Parathyroid adenoma (tissue), 2 donors: Measurements from ENCODE around the gene EXOC6.
A peak's percentile ranks its signal among the peaks of the same experiment; 100 is the strongest.

ENCODE experiments used
- H2AFZ ChIP-seq: fragments of 300-600 bp; sonication (generic); one replicate; pipeline ENCODE4 v1.7.0; 2017; ENCODE audit warnings: antibody characterized with exemption, mild to moderate bottlenecking
- H3K27ac ChIP-seq: fragments of 300-600 bp; sonication (generic); one replicate; pipeline ENCODE4 v1.7.0; 2017
- H3K27me3 ChIP-seq: fragments of 300-600 bp; sonication (generic); one replicate; pipeline ENCODE4 v1.7.0; 2017; ENCODE audit warnings: low read length; ENCODE audit not compliant: control insufficient read depth, insufficient read depth
- H3K36me3 ChIP-seq: fragments of 300-600 bp; sonication (generic); one replicate; pipeline ENCODE4 v1.7.0; 2017; ENCODE audit warnings: low read length; ENCODE audit not compliant: control insufficient read depth, insufficient read depth
- H3K4me1 ChIP-seq: fragments of 300-600 bp; sonication (generic); one replicate; pipeline ENCODE4 v1.7.0; 2017; ENCODE audit warnings: control low read depth
- H3K4me2 ChIP-seq: fragments of 300-600 bp; sonication (generic); one replicate; pipeline ENCODE4 v1.7.0; 2017; ENCODE audit warnings: low read length
- H3K4me3 ChIP-seq: fragments of 300-600 bp; sonication (generic); one replicate; pipeline ENCODE4 v1.7.0; 2017; ENCODE audit warnings: low read depth, low read length
- H3K79me2 ChIP-seq: fragments of 300-600 bp; sonication (generic); one replicate; pipeline ENCODE4 v1.7.0; 2017; ENCODE audit warnings: control low read depth
- H3K9ac ChIP-seq: fragments of 300-600 bp; sonication (generic); one replicate; pipeline ENCODE4 v1.7.0; 2017; ENCODE audit warnings: mild to moderate bottlenecking
- H3K9me3 ChIP-seq: fragments of 300-600 bp; sonication (generic); one replicate; pipeline ENCODE4 v1.7.0; 2017; ENCODE audit warnings: low read length; ENCODE audit not compliant: control insufficient read depth
- TF ChIP-seq, protein P1 (sequence below): fragments of 300-600 bp; sonication (generic); IDR thresholded peaks from one replicate; pipeline ENCODE4 v1.7.0; 2017; ENCODE audit warnings: antibody characterized with exemption, mild to moderate bottlenecking
- donor health status: primary hyperparathyroidism.

EXOC6 gene

DNA sequence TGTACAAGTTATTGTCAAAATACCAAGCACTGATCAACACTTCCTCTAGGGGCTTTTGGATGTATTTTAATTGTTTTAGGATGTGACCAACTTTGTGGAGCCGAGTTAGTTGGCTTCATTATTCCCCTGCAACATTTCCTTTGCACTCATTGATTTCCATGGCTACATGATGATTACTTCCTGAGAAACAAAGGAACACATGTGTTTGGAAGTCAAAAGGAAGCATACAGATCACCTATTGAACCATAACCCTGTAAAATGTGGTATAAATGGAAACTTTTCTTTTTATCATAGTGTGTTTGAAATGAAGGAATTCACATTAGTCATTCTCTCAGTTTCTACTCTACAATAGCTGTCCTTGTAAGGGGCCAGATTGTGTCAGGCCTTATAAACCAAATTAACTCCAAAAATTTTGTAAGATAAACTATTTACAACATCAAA lies 32.2 kb upstream of the EXOC6 start:
- H3K27me3 ChIP-seq = no peaks in the 10 kb centered on the region
- no peaks in the 10 kb centered on the region for H3K9me3 ChIP-seq
- no peak overlapping the region for H3K9ac ChIP-seq
- no peaks in the 10 kb centered on the region for H3K36me3 ChIP-seq
- no peak overlapping the region for H3K4me2 ChIP-seq
- TF ChIP-seq, protein P1, sequence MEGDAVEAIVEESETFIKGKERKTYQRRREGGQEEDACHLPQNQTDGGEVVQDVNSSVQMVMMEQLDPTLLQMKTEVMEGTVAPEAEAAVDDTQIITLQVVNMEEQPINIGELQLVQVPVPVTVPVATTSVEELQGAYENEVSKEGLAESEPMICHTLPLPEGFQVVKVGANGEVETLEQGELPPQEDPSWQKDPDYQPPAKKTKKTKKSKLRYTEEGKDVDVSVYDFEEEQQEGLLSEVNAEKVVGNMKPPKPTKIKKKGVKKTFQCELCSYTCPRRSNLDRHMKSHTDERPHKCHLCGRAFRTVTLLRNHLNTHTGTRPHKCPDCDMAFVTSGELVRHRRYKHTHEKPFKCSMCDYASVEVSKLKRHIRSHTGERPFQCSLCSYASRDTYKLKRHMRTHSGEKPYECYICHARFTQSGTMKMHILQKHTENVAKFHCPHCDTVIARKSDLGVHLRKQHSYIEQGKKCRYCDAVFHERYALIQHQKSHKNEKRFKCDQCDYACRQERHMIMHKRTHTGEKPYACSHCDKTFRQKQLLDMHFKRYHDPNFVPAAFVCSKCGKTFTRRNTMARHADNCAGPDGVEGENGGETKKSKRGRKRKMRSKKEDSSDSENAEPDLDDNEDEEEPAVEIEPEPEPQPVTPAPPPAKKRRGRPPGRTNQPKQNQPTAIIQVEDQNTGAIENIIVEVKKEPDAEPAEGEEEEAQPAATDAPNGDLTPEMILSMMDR = no peak
- no peaks in the 10 kb centered on the region for H3K79me2 ChIP-seq
- H3K4me3 ChIP-seq = no peak overlapping the region
- no peaks in the 10 kb centered on the region for H3K4me1 ChIP-seq
- no peak overlapping the region for H3K27ac ChIP-seq
- no peak overlapping the region for H2AFZ ChIP-seq

- H3K4me2 ChIP-seq = no peak overlapping the region
- H3K27me3 ChIP-seq = no peaks in the 10 kb centered on the region
- H3K9me3 ChIP-seq = no peaks in the 10 kb centered on the region
- H3K9ac ChIP-seq = no peak overlapping the region
- H2AFZ ChIP-seq = no peak overlapping the region
- no peak overlapping the region for H3K4me3 ChIP-seq
- H3K27ac ChIP-seq = peak overlapping the region; percentile 29
- H3K79me2 ChIP-seq = no peaks in the 10 kb centered on the region
- H3K4me1 ChIP-seq = no peaks in the 10 kb centered on the region
- TF ChIP-seq, protein P1 = no peak
- H3K36me3 ChIP-seq = no peaks in the 10 kb centered on the region
Observed at GRCh38 chr10:92822060-92822634, 26.2 kb upstream of the EXOC6 start.

DNA sequence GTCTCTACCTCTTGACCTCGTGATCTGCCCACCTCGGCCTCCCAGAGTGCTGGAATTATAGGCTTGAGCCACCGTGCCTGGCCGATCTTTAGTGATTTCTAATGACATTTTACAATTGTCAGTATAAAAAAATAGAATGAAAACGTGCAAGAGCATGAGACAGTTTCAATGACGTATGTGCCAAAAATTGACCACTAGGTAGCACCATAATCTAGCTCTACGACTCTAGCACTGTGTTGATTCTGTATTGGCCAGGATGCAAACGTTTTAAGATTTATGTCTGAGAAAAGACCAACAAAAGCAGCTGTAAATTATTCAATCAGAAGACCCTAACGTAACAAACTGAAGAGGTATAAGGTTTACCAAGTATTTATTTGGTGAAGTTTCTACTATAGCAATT lies 25.4 kb upstream of the EXOC6 start:
- Histone ChIP-seq H3K4me2 (no peak overlapping the region), H3K9me3 (no peaks in the 10 kb centered on the region), H3K36me3 (no peaks in the 10 kb centered on the region), H3K27me3 (no peaks in the 10 kb centered on the region), H3K79me2 (no peaks in the 10 kb centered on the region), H3K9ac (no peak overlapping the region), H3K27ac (no peak overlapping the region), H3K4me3 (no peak overlapping the region), H2AFZ (no peak overlapping the region), H3K4me1 (no peaks in the 10 kb centered on the region)
- TF ChIP-seq, protein P1 = peak; percentile 17

DNA sequence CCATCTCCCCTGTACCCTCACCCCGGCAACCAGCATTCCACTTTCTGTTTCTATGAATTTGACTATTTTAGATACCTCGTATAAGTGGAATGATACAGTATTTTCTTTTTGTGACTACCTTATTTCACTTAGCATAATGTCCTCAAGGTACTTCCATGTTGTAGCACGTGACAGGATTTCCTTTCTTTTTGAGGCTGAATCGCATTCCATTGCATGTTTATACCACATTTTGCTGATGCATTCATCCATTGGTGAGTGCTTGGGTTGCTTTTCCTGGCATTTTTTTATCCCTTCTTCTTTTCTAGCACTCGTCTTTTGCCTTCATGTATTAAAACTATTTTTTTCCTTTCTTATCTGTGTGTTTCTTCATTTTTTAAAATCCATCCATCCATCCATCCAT lies 22.3 kb upstream of the EXOC6 start:
- Histone ChIP-seq H3K27ac (no peak overlapping the region), H3K9me3 (no peaks in the 10 kb centered on the region), H3K79me2 (no peaks in the 10 kb centered on the region), H3K4me3 (no peak overlapping the region), H3K4me1 (no peaks in the 10 kb centered on the region), H2AFZ (no peak overlapping the region), H3K4me2 (no peak overlapping the region), H3K9ac (no peak overlapping the region), H3K27me3 (no peaks in the 10 kb centered on the region), H3K36me3 (no peaks in the 10 kb centered on the region)
- TF ChIP-seq, protein P1 = no peak

DNA sequence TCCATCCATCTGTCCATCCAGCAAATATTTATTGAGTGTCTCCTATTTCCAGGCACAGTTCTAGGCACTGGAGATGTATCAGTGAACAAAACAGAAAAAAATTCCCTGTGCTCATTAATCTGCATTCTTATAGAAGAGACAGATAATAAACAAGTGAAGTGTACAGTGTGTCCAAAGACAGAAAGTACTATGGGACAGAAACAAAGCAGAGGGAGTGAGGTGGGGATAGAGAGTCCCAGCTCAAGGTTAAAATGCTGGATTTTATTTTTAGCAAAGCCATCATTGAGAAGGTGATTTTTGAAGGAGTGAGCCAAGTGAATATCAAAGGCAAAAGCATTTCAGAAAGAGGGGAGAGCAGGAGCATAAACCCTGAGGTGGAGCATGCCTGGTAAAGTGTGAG lies 21.8 kb upstream of the EXOC6 start:
- Histone ChIP-seq H3K79me2 (no peaks in the 10 kb centered on the region), H3K36me3 (no peaks in the 10 kb centered on the region), H3K9me3 (no peaks in the 10 kb centered on the region), H3K9ac (no peak overlapping the region), H3K27ac (no peak overlapping the region), H3K4me3 (no peak overlapping the region), H2AFZ (no peak overlapping the region), H3K4me1 (no peaks in the 10 kb centered on the region), H3K27me3 (no peaks in the 10 kb centered on the region), H3K4me2 (no peak overlapping the region)
- TF ChIP-seq, protein P1 = no peak
